ENCODE data around the gene PTRHD1. TPM values are rescaled to one million over a fixed set of nuclear protein-coding genes. Genes with fewer than 3 reads are reported as not detected.

Gene PTRHD1
- total and polyA plus RNA-seq, 5 experiments from 2014 or later = 11.3 to 66.9 (median 39.1) TPM

DNA sequence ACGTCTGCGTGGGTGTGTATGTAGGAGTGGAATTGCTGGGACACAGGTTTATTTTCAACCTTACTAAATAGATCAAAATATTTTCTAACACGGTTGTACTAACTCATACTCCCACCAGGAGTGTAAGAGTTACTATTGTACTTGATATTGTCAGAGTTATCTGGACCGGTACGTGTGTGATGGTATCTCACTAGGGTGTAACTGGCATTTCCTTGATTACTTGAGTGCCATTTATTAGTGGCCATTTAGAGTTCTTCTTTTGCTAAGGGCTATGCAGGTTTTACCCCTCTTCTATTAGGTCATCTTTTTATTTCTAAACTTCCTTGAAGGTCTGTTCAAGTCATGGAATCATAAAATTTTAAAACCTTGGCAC, 33.6 kb upstream of the PTRHD1 start:
- Mint-ChIP-seq H3K4me3 (no peak overlapping the region), H3K36me3 (peaks cover 0 to 12% (median 0%) of the 10 kb centered on the region in 3 donors), H3K9me3 (no peaks in the 10 kb centered on the region), H3K27ac (peak overlapping the region in 2 of 10 donors; percentile 6 to 34), H3K4me1 (peaks cover 0 to 13% (median 4%) of the 10 kb centered on the region in 4 donors), H3K27me3 (no peaks in the 10 kb centered on the region)
- DNase-seq (no peak), ATAC-seq (no peak)
- POLR2A ChIA-PET = interaction anchor here (0.9 kb wide), 1 partner anchor 417 kb away, joined by 3 read pairs; no protein-coding TSS in a partner anchor

- ATAC-seq = no peak
- Mint-ChIP-seq H3K4me3 (no peak overlapping the region), H3K27me3 (no peaks in the 10 kb centered on the region), H3K36me3 (peaks cover 0 to 16% (median 0%) of the 10 kb centered on the region in 3 donors), H3K4me1 (peaks cover 0 to 13% (median 4%) of the 10 kb centered on the region in 4 donors), H3K9me3 (no peaks in the 10 kb centered on the region), H3K27ac (peak overlapping the region in 3 of 10 donors; percentile 6 to 59 (median 34))
- DNase-seq = peak in 1 of 10 donors; percentile 13
- POLR2A ChIA-PET = no interaction called here
These were observed 32.9 kb upstream of the PTRHD1 start for GRCh38 chr2:24825883-24826772.

- H3K9me3 Mint-ChIP-seq = no peaks in the 10 kb centered on the region
- H3K4me3 Mint-ChIP-seq = no peak overlapping the region
- DNase-seq (peak in 5 of 10 donors; percentile 7 to 40 (median 26)), ATAC-seq (peak in 1 of 2 donors; percentile 53)
- peak overlapping the region in 1 of 10 donors; percentile 59 for H3K27ac Mint-ChIP-seq
- H3K27me3 Mint-ChIP-seq = no peaks in the 10 kb centered on the region
- peaks cover 0 to 13% (median 4%) of the 10 kb centered on the region in 4 donors for H3K4me1 Mint-ChIP-seq
- POLR2A ChIA-PET = no interaction called here
- H3K36me3 Mint-ChIP-seq = peaks cover 0 to 20% (median 0%) of the 10 kb centered on the region in 3 donors
These were observed 32.0 kb upstream of the PTRHD1 start for GRCh38 chr2:24824966-24825882.

GRCh38 chr2:24824071-24824588, 30.9 kb upstream of the PTRHD1 start:
- H3K36me3 Mint-ChIP-seq = peaks cover 0 to 26% (median 0%) of the 10 kb centered on the region in 3 donors
- POLR2A ChIA-PET = no interaction called here
- ATAC-seq (no peak), DNase-seq (peak in 1 of 10 donors; percentile 8)
- H3K9me3 Mint-ChIP-seq = no peaks in the 10 kb centered on the region
- no peak overlapping the region for H3K27ac Mint-ChIP-seq
- peaks cover 0 to 13% (median 4%) of the 10 kb centered on the region in 4 donors for H3K4me1 Mint-ChIP-seq
- no peak overlapping the region for H3K4me3 Mint-ChIP-seq
- H3K27me3 Mint-ChIP-seq = no peaks in the 10 kb centered on the region

DNA sequence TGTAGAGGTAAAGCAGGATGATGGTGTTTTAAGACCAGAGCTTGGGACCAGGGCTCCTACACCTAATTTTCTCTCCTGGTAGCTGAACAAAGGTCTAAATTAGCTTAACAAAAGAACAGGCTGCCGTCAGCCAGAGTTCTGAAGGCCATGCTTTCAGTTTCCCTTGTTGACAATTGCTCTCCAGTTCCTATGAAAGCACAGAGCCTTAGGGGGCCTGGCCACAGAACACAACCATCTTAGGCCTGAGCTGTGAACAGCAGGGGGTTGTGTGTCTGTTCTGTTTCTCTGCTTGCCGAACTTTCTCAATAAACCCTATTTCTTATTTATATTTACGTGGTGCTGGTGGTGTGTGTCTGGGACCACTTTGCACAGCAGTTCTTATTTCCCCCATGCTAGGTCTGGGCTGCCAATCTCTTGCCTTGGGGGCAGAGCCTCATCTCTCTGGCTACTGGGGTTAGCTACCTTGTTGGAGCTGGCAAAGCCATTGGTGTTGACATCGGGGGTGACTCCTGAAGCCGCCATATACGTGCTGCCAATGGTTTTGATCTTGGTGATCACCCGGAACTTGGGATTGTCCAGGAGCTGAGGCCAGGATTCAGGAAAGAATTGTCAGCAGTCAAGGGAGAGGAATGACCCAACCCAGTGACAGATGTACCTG, 29.0 kb upstream of the PTRHD1 start:
- Mint-ChIP-seq H3K36me3 (peaks cover 0 to 40% (median 0%) of the 10 kb centered on the region in 3 donors), H3K27ac (no peak overlapping the region)

DNA sequence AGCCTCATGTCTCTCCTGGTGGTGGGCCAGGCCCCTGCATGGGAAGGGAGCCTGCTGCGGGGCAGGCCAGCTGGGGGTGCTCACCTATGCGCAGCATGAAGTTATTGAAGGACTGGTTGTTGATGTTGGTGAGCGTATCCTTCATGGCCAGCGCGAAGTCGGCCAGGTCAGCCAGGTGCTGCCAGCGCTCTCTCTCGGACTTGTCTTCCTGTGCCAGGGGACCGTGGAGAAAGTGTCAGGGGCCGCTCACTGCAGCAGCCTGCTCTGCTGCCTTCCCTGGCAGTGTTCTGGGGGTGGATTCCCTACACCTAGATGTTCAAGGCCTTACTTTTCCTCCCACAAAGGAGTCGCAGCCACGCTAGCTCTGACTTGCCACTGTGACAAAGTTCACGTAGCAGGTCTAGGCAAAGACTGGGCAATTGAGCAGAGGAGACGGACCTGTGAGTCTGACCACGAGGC, 28.3 kb upstream of the PTRHD1 start:
- peak in 1 of 10 donors; percentile 16 for DNase-seq
- Mint-ChIP-seq H3K27me3 (no peaks in the 10 kb centered on the region), H3K27ac (peak overlapping the region in 1 of 10 donors; percentile 34), H3K36me3 (peaks cover 0 to 48% (median 5%) of the 10 kb centered on the region in 3 donors), H3K9me3 (no peaks in the 10 kb centered on the region), H3K4me3 (no peak overlapping the region), H3K4me1 (peaks cover 0 to 4% (median 0%) of the 10 kb centered on the region in 4 donors)
- no peak for ATAC-seq
- POLR2A ChIA-PET = no interaction called here

More for the DNA sequence above, 29.0 kb upstream of the PTRHD1 start:
- peaks cover 0 to 7% (median 0%) of the 10 kb centered on the region in 4 donors for H3K4me1 Mint-ChIP-seq
- H3K9me3 Mint-ChIP-seq = no peaks in the 10 kb centered on the region
- no peak overlapping the region for H3K4me3 Mint-ChIP-seq
- DNase-seq (no peak), ATAC-seq (no peak)
- POLR2A ChIA-PET = no interaction called here
- no peaks in the 10 kb centered on the region for H3K27me3 Mint-ChIP-seq

- POLR2A ChIA-PET = no interaction called here
- no peak overlapping the region for H3K27ac Mint-ChIP-seq
- no peaks in the 10 kb centered on the region for H3K27me3 Mint-ChIP-seq
- H3K36me3 Mint-ChIP-seq = peaks cover 0 to 53% (median 9%) of the 10 kb centered on the region in 3 donors
- ATAC-seq (no peak), DNase-seq (peak in 1 of 10 donors; percentile 2)
- H3K4me1 Mint-ChIP-seq = no peaks in the 10 kb centered on the region
- no peak overlapping the region for H3K4me3 Mint-ChIP-seq
- no peaks in the 10 kb centered on the region for H3K9me3 Mint-ChIP-seq
These were observed 27.6 kb upstream of the PTRHD1 start for GRCh38 chr2:24820598-24821432.

DNA sequence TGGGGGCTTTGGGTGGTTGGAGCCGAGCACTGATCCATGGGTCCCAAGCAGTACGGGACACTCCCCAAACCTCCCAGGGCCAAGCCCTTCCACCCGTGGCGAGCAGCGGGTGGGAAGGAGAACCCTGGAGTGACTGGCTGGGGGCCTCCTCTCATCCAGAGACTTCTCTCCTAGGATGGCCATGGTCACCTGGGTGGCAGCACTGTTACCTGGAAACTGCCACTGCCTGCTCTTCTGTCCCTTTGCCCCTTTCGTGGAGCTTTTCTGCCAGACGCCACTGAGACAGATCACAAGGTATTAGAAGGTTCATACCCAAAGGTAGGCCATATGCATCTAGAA, 27.0 kb upstream of the PTRHD1 start:
- Mint-ChIP-seq H3K36me3 (peaks cover 0 to 59% (median 9%) of the 10 kb centered on the region in 3 donors), H3K27me3 (no peaks in the 10 kb centered on the region), H3K9me3 (no peaks in the 10 kb centered on the region), H3K27ac (no peak overlapping the region), H3K4me1 (no peaks in the 10 kb centered on the region), H3K4me3 (no peak overlapping the region)
- ATAC-seq (no peak), DNase-seq (no peak)
- POLR2A ChIA-PET = no interaction called here

- peak overlapping the region in 1 of 10 donors; percentile 17 for H3K27ac Mint-ChIP-seq
- H3K4me1 Mint-ChIP-seq = no peaks in the 10 kb centered on the region
- no peaks in the 10 kb centered on the region for H3K9me3 Mint-ChIP-seq
- no peaks in the 10 kb centered on the region for H3K27me3 Mint-ChIP-seq
- H3K36me3 Mint-ChIP-seq = peaks cover 0 to 59% (median 9%) of the 10 kb centered on the region in 3 donors
- H3K4me3 Mint-ChIP-seq = no peak overlapping the region
- DNase-seq (peak in 1 of 10 donors; percentile 11), ATAC-seq (no peak)
- POLR2A ChIA-PET = no interaction called here
These were observed 26.4 kb upstream of the PTRHD1 start for GRCh38 chr2:24819442-24820174.

DNA sequence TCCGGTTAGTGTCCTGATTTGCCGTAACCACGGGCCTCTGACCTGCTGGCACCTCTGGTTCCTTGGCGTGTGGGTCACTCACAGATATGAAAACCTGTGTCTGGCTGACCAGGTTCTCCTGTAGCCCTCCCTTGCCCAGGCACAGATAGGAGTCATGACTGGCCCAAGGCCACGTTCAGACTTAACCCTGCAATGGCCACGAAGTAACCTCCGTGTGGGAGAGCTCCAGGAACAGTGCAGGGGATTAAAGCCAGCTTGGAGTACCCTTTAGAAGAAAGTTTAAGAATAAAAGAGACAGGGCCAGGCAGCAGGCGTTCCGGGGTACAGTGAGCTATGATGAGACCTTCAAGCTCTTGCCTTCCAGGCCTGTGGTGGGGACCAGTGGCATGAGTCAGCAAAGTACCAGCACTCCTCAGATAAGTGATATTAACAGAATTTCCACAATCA, 25.6 kb upstream of the PTRHD1 start:
- H3K27me3 Mint-ChIP-seq = no peaks in the 10 kb centered on the region
- DNase-seq = peak in 1 of 10 donors; percentile 7
- peak overlapping the region in 3 of 10 donors; percentile 13 to 79 (median 27) for H3K27ac Mint-ChIP-seq
- H3K4me3 Mint-ChIP-seq = no peak overlapping the region
- no peak for ATAC-seq
- peaks cover 0 to 62% (median 9%) of the 10 kb centered on the region in 3 donors for H3K36me3 Mint-ChIP-seq
- no peaks in the 10 kb centered on the region for H3K9me3 Mint-ChIP-seq
- no peaks in the 10 kb centered on the region for H3K4me1 Mint-ChIP-seq
- POLR2A ChIA-PET = no interaction called here

DNA sequence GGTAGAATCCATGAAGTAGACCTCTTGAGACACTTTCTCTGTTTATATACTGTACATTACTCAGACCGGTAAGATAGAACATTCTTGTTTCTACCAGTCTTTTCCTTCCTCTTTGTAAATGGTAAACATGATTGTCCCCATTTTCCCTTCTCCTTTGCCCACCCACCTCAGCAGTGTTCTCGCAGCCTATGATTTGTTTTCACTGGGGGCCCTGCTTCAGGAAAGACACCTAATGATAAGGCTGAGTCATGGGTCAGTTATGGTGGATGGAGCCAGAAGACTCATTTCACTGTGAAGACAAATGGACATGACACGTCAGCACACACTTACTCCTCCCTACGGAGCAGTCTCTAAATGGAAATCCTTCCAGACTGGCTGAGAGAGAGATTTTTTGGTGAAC, 23.7 kb upstream of the PTRHD1 start:
- Mint-ChIP-seq H3K9me3 (no peaks in the 10 kb centered on the region), H3K36me3 (peaks cover 0 to 52% (median 9%) of the 10 kb centered on the region in 3 donors), H3K4me1 (no peaks in the 10 kb centered on the region), H3K4me3 (no peak overlapping the region), H3K27ac (peak overlapping the region in 2 of 10 donors; percentile 5 to 16), H3K27me3 (no peaks in the 10 kb centered on the region)
- POLR2A ChIA-PET = no interaction called here
- no peak for ATAC-seq
- no peak for DNase-seq

All from naive thymus-derived CD8-positive, alpha-beta T cell (primary cell).